GM19099 (cell line): ENCODE results near the gene MCCC2.

Source experiments
- POLR2A ChIP-seq: IDR thresholded peaks from 3 replicates; pipeline ENCODE4 v1.6.1; 2011; ENCODE audit warnings: low read depth; ENCODE audit not compliant: insufficient read length; ENCODE audit errors: extremely low read depth

MCCC2 gene

GRCh38 chr5:71597001-71597400 lies 9.9 kb downstream of the MCCC2 start:
- no peak for TF ChIP-seq POLR2A

GRCh38 chr5:71600783-71601182 lies 13.6 kb downstream of the MCCC2 start:
- no peak for TF ChIP-seq POLR2A

- no peak for TF ChIP-seq POLR2A
Observed at GRCh38 chr5:71601222-71602026, 14.3 kb downstream of the MCCC2 start.

- TF ChIP-seq POLR2A, result no peak
Observed at GRCh38 chr5:71615809-71616208, 28.7 kb downstream of the MCCC2 start.

- TF ChIP-seq POLR2A, result no peak
Observed at GRCh38 chr5:71620630-71621029, 33.5 kb downstream of the MCCC2 start.

- TF ChIP-seq POLR2A, result no peak
Observed at GRCh38 chr5:71621268-71621667, 34.1 kb downstream of the MCCC2 start.

- TF ChIP-seq POLR2A, result no peak
Observed at GRCh38 chr5:71621741-71622140, 34.6 kb downstream of the MCCC2 start.

- no peak for TF ChIP-seq POLR2A
Observed at GRCh38 chr5:71623221-71623794, 36.2 kb downstream of the MCCC2 start.

- no peak for TF ChIP-seq POLR2A
Observed at GRCh38 chr5:71629950-71630349, 42.8 kb downstream of the MCCC2 start.

- no peak for TF ChIP-seq POLR2A
Observed at GRCh38 chr5:71631070-71631469, 43.9 kb downstream of the MCCC2 start.

- no peak for TF ChIP-seq POLR2A
Observed at GRCh38 chr5:71632168-71632567, 45.0 kb downstream of the MCCC2 start.

- TF ChIP-seq POLR2A, result no peak
Observed at GRCh38 chr5:71633255-71634155, 46.4 kb downstream of the MCCC2 start.

- no peak for TF ChIP-seq POLR2A
Observed at GRCh38 chr5:71637133-71637532, 50.0 kb downstream of the MCCC2 start.

- TF ChIP-seq POLR2A, result no peak
Observed at GRCh38 chr5:71640408-71640807, 53.3 kb downstream of the MCCC2 start.

- no peak for TF ChIP-seq POLR2A
Observed at GRCh38 chr5:71645030-71645429, 57.9 kb downstream of the MCCC2 start.
